ENCODE data around the gene KCNV2.

KCNV2 gene

GRCh38 chr9:2727374-2727773, 10.1 kb downstream of the KCNV2 start:
- no peak overlapping the region for H3K4me3 ChIP-seq (ENCODE audit: low read depth, low read length)
- no peak for TF ChIP-seq CTCF (IDR thresholded peaks at IDR 0.05; ENCODE audit: low read depth, low read length)

GRCh38 chr9:2727966-2728613, 10.8 kb downstream of the KCNV2 start:
- H3K4me3 ChIP-seq (ENCODE audit: low read depth, low read length), result no peak overlapping the region
- TF ChIP-seq CTCF (IDR thresholded peaks at IDR 0.05; ENCODE audit: low read depth, low read length), result peak; percentile 78

GRCh38 chr9:2729003-2729402, 11.7 kb downstream of the KCNV2 start:
- H3K4me3 ChIP-seq (ENCODE audit: low read depth, low read length), result no peak overlapping the region
- TF ChIP-seq CTCF (IDR thresholded peaks at IDR 0.05; ENCODE audit: low read depth, low read length), result no peak

GRCh38 chr9:2729721-2730120, 12.4 kb downstream of the KCNV2 start:
- no peak overlapping the region for H3K4me3 ChIP-seq (ENCODE audit: low read depth, low read length)
- no peak for TF ChIP-seq CTCF (IDR thresholded peaks at IDR 0.05; ENCODE audit: low read depth, low read length)

GRCh38 chr9:2730971-2731370, 13.7 kb downstream of the KCNV2 start:
- no peak for TF ChIP-seq CTCF (IDR thresholded peaks at IDR 0.05; ENCODE audit: low read depth, low read length)
- no peak overlapping the region for H3K4me3 ChIP-seq (ENCODE audit: low read depth, low read length)

GRCh38 chr9:2732492-2732891, 15.2 kb downstream of the KCNV2 start:
- no peak for TF ChIP-seq CTCF (IDR thresholded peaks at IDR 0.05; ENCODE audit: low read depth, low read length)
- no peak overlapping the region for H3K4me3 ChIP-seq (ENCODE audit: low read depth, low read length)

GRCh38 chr9:2740616-2741015, 23.3 kb downstream of the KCNV2 start:
- no peak for TF ChIP-seq CTCF (IDR thresholded peaks at IDR 0.05; ENCODE audit: low read depth, low read length)
- H3K4me3 ChIP-seq (ENCODE audit: low read depth, low read length), result no peak overlapping the region
